Measurements from ENCODE around the gene NOL6. TPM values are rescaled to one million over a fixed set of nuclear protein-coding genes. Genes with fewer than 3 reads are reported as not detected.

Gene NOL6
- polyA plus RNA-seq, 1 donor (not counting 4 experiments of a cell fraction or from before 2014, with no cell fraction given), result 63.6 TPM

DNA sequence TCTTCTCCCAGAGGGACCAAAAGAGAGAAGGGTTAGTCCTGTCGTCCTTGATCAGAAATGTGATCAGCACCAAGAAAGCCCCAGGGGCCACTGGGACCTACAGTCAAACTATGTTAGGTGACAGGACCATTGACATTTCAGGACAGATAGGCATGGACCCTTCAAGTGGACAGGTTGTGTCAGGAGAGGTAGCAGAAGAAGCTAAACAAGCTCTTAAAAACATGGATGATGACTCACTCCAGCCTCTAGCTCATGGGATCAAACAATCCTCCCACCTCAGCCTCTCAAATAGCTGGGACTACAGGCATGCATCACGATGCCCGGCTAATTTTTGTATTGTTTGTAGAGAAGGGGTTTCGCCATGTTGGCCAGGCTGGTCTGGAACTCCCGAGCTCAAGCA lies 24.0 kb downstream of the NOL6 start:
- no peak for FAIRE-seq
- Histone ChIP-seq H3K4me3 (ENCODE audit: control insufficient read depth in 2 of 3, extremely low read depth in 1 of 3, insufficient read depth in 2 of 3, low read depth in 1 of 3, low read length in 3 of 3) (no peak overlapping the region), H3K27ac (ENCODE audit: control insufficient read depth, insufficient read depth, low read length) (no peak overlapping the region), H4K20me1 (ENCODE audit: control insufficient read depth, extremely low read depth, insufficient read depth, low read length) (no peaks in the 10 kb centered on the region), H3K79me2 (ENCODE audit: control insufficient read depth, insufficient read depth, low read length) (no peaks in the 10 kb centered on the region), H3K4me1 (ENCODE audit: control insufficient read depth, extremely low read depth, insufficient read depth, low read length) (peaks cover 69% of the 10 kb centered on the region), H3K9me1 (ENCODE audit: control insufficient read depth, extremely low read depth, insufficient read depth, low read length) (no peaks in the 10 kb centered on the region), H3K9ac (ENCODE audit: control insufficient read depth, extremely low read depth, insufficient read depth, low read length) (no peak overlapping the region), H2AFZ (ENCODE audit: control insufficient read depth, low read length) (no peak overlapping the region), H3K36me3 (ENCODE audit: control insufficient read depth in 2 of 2, extremely low read depth in 1 of 2, insufficient read depth in 2 of 2, low read length in 2 of 2) (no peaks in the 10 kb centered on the region), H3K27me3 (ENCODE audit: control insufficient read depth, extremely low read depth, insufficient read depth, low read length) (no peaks in the 10 kb centered on the region), H3K4me2 (ENCODE audit: control insufficient read depth, extremely low read depth, insufficient read depth, low read depth, low read length) (no peak overlapping the region), H3K9me3 (ENCODE audit: control insufficient read depth, low read depth, low read length) (no peaks in the 10 kb centered on the region)
- dilution Hi-C loops (cut with MboI; ENCODE audit: extremely low pct_ligation_motif_present, low sequenced_read_pairs), result no loop called here
- TF ChIP-seq, protein P1, sequence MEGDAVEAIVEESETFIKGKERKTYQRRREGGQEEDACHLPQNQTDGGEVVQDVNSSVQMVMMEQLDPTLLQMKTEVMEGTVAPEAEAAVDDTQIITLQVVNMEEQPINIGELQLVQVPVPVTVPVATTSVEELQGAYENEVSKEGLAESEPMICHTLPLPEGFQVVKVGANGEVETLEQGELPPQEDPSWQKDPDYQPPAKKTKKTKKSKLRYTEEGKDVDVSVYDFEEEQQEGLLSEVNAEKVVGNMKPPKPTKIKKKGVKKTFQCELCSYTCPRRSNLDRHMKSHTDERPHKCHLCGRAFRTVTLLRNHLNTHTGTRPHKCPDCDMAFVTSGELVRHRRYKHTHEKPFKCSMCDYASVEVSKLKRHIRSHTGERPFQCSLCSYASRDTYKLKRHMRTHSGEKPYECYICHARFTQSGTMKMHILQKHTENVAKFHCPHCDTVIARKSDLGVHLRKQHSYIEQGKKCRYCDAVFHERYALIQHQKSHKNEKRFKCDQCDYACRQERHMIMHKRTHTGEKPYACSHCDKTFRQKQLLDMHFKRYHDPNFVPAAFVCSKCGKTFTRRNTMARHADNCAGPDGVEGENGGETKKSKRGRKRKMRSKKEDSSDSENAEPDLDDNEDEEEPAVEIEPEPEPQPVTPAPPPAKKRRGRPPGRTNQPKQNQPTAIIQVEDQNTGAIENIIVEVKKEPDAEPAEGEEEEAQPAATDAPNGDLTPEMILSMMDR (optimal IDR thresholded peaks at IDR 0.05 in 1 of 3, IDR thresholded peaks at IDR 0.05 in 1 of 3, conservative IDR thresholded peaks at IDR 0.05 in 1 of 3; ENCODE audit: extremely low read depth in 1 of 3, insufficient read depth in 2 of 3, low read length in 3 of 3), result no peak
- no peak for TF ChIP-seq EZH2 (IDR thresholded peaks at IDR 0.05; ENCODE audit: low read length)
- DNase-seq (ENCODE audit: low read depth, low spot score), result no peak

DNA sequence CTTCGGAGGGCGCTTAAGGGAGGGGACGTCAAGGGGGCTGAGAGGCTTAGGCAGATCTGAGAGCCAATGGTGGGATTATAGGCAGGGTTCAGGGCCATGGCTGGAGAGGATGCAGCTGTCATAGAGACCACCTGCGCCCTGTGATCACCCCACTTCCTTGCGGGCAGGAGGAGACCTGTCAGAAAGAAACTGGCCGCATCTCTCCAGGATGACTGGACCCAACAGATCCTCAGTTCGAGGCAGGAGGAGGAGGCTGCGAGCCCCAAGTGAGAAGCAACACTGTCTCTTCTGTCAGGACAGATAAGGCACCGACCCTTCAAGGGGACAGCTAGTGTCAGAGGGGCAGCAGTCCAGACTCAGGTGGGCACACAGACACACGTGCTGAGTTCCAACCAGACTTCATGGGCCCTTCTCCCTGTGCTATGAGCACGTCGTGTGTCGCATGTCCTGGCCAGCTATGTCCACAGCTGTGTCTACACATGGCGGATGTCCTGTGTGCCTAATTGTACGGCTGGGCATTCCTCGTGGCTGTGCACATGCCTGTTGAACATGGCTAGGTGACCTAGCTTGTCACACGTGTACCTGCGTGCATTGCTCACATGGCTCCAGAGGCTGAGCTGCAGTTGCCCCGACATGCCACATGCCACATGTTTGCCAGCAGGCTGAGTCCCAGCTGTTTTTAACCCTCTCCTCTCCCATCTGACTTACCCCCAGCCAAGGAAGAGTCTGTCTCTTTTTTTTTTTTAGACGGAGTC lies 25.7 kb downstream of the NOL6 start:
- H3K79me2 ChIP-seq (ENCODE audit: control insufficient read depth, insufficient read depth, low read length), result no peaks in the 10 kb centered on the region
- FAIRE-seq (peak; percentile 89), DNase-seq (ENCODE audit: low read depth, low spot score) (peak; percentile 86)
- H3K27ac ChIP-seq (ENCODE audit: control insufficient read depth, insufficient read depth, low read length), result peak overlapping the region; percentile 77
- peak overlapping the region; percentile 96 for H3K4me2 ChIP-seq (ENCODE audit: control insufficient read depth, extremely low read depth, insufficient read depth, low read depth, low read length)
- H3K9ac ChIP-seq (ENCODE audit: control insufficient read depth, extremely low read depth, insufficient read depth, low read length), result peak overlapping the region; percentile 66
- H3K36me3 ChIP-seq (ENCODE audit: control insufficient read depth in 2 of 2, extremely low read depth in 1 of 2, insufficient read depth in 2 of 2, low read length in 2 of 2), result peaks cover 0 to 9% of the 10 kb centered on the region in 2 experiments
- peaks cover 71% of the 10 kb centered on the region for H3K4me1 ChIP-seq (ENCODE audit: control insufficient read depth, extremely low read depth, insufficient read depth, low read length)
- H3K9me3 ChIP-seq (ENCODE audit: control insufficient read depth, low read depth, low read length), result no peaks in the 10 kb centered on the region
- no peaks in the 10 kb centered on the region for H4K20me1 ChIP-seq (ENCODE audit: control insufficient read depth, extremely low read depth, insufficient read depth, low read length)
- dilution Hi-C loops (cut with MboI; ENCODE audit: extremely low pct_ligation_motif_present, low sequenced_read_pairs), result no loop called here
- H2AFZ ChIP-seq (ENCODE audit: control insufficient read depth, low read length), result peak overlapping the region; percentile 76
- no peaks in the 10 kb centered on the region for H3K27me3 ChIP-seq (ENCODE audit: control insufficient read depth, extremely low read depth, insufficient read depth, low read length)
- H3K9me1 ChIP-seq (ENCODE audit: control insufficient read depth, extremely low read depth, insufficient read depth, low read length), result no peaks in the 10 kb centered on the region
- no peak for TF ChIP-seq EZH2 (IDR thresholded peaks at IDR 0.05; ENCODE audit: low read length)
- TF ChIP-seq, protein P1 (optimal IDR thresholded peaks at IDR 0.05 in 1 of 3, IDR thresholded peaks at IDR 0.05 in 1 of 3, conservative IDR thresholded peaks at IDR 0.05 in 1 of 3; ENCODE audit: extremely low read depth in 1 of 3, insufficient read depth in 2 of 3, low read length in 3 of 3), result no peak
- H3K4me3 ChIP-seq (ENCODE audit: control insufficient read depth in 2 of 3, extremely low read depth in 1 of 3, insufficient read depth in 2 of 3, low read depth in 1 of 3, low read length in 3 of 3), result peak overlapping the region; percentile 39 to 75 (median 51)
